Stomach (tissue), 4 donors: ENCODE data around the gene MGAT4A.

ENCODE experiments used
- CTCF ChIP-seq, 7 experiments: fragments of 450-650 bp in 4 of 7; fragments of 200-600 bp in 3 of 7; sonication (generic) in 3 of 7; IDR thresholded peaks; one replicate each; pipeline ENCODE4 v1.5.1; 2016 to 2019; ENCODE audit warnings: antibody characterized with exemption in 7 of 7, control low read depth in 2 of 7, mild to moderate bottlenecking in 1 of 7
- EP300 ChIP-seq: sonication (generic); formaldehyde crosslinking; IDR thresholded peaks from one replicate; pipeline ENCODE4 v1.6.1; 2017; ENCODE audit warnings: antibody characterized with exemption
- POLR2A ChIP-seq, 4 donors: fragments of 450-650 bp; IDR thresholded peaks; one replicate each; pipeline ENCODE4 v1.6.1; 2016; ENCODE audit warnings: antibody characterized with exemption in 4 of 4, control low read depth in 2 of 4, mild to moderate bottlenecking in 1 of 4, moderate library complexity in 1 of 4
- POLR2AphosphoS5 ChIP-seq, 3 donors: sonication (generic); formaldehyde crosslinking; IDR thresholded peaks; one replicate each; pipeline ENCODE4 v1.6.1; 2016; ENCODE audit warnings: antibody characterized with exemption in 3 of 3

GRCh38 chr2:98572676-98573075 is 158.3 kb downstream of the MGAT4A start:
- TF ChIP-seq CTCF (IDR thresholded peaks at IDR 0.05): no peak
- TF ChIP-seq POLR2AphosphoS5 (IDR thresholded peaks at IDR 0.05): no peak
- TF ChIP-seq POLR2A (IDR thresholded peaks at IDR 0.05): no peak
- no peak for TF ChIP-seq EP300
